ENCODE data around the gene SECISBP2. TPM values are rescaled to one million over a fixed set of nuclear protein-coding genes. Genes with fewer than 3 reads are reported as not detected.

The SECISBP2 gene
- total RNA-seq, 1 donor from 2014 or later = 118 TPM

DNA sequence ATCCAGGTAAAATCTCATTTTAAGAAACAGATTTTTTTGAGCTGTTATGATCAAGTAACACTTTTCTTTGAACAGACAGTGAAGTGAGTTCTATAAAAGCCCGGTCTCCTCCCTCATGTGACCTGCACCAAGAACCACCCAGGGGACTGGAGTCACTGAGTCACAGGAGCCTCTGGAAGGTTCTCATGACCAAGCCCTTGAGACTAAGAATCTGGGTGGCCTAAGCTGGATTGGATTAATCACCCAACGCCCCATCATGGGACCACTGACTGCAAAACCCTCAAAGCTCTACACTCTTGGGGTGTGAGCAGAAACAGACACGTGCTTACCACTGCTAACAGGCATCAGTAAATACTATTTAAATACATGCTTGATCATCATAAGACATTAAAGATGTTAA is 48.4 kb downstream of the SECISBP2 start:
- DNase-seq (ENCODE audit: low spot score) = no peak
- Mint-ChIP-seq H3K27me3 (ENCODE audit: insufficient read depth, low read depth) (no peaks in the 10 kb centered on the region), H3K36me3 (peaks cover 4% of the 10 kb centered on the region), H3K9me3 (no peaks in the 10 kb centered on the region), H3K27ac (no peak overlapping the region), H3K4me3 (no peak overlapping the region), H3K4me1 (no peaks in the 10 kb centered on the region)
- Histone ChIP-seq H3K27me3 (no peaks in the 10 kb centered on the region), H3K79me2 (ENCODE audit: low read depth) (no peaks in the 10 kb centered on the region), H3K4me2 (no peak overlapping the region), H3K27ac (no peak overlapping the region), H3K9ac (no peak overlapping the region), H3K9me3 (ENCODE audit: low read depth) (no peaks in the 10 kb centered on the region), H3K4me1 (no peaks in the 10 kb centered on the region), H3F3A (ENCODE audit: low read depth) (no peaks in the 10 kb centered on the region), H3K4me3 (no peak overlapping the region), H2AFZ (replicated peaks) (no peak overlapping the region), H4K20me1 (ENCODE audit: low read depth) (no peaks in the 10 kb centered on the region), H3K36me3 (no peaks in the 10 kb centered on the region)
- no peak for TF ChIP-seq EZH2 (IDR thresholded peaks at IDR 0.05)
- no peak for TF ChIP-seq EZH2phosphoT487 (IDR thresholded peaks at IDR 0.05)
- TF ChIP-seq, protein P1, sequence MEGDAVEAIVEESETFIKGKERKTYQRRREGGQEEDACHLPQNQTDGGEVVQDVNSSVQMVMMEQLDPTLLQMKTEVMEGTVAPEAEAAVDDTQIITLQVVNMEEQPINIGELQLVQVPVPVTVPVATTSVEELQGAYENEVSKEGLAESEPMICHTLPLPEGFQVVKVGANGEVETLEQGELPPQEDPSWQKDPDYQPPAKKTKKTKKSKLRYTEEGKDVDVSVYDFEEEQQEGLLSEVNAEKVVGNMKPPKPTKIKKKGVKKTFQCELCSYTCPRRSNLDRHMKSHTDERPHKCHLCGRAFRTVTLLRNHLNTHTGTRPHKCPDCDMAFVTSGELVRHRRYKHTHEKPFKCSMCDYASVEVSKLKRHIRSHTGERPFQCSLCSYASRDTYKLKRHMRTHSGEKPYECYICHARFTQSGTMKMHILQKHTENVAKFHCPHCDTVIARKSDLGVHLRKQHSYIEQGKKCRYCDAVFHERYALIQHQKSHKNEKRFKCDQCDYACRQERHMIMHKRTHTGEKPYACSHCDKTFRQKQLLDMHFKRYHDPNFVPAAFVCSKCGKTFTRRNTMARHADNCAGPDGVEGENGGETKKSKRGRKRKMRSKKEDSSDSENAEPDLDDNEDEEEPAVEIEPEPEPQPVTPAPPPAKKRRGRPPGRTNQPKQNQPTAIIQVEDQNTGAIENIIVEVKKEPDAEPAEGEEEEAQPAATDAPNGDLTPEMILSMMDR (IDR thresholded peaks at IDR 0.05) = no peak

DNA sequence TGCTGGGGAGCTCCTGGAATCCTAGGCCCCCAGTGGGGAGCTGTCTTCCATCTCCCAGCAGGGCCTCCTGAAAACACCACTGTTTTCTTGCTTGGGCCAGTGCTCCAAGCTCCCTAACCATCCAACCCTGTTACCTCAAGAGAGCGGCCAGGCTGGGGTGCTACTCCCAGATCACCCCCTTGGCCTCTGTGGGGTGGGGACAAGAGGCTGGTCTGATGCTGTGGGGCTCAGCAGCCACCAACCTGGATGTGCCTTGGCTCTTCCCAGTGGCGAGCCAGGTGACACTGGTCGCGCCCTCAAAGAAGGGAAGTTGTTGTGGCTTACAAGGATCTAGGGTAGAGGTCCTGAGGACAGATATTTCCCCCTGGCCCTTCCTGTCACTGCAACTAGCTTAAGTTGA is 49.0 kb downstream of the SECISBP2 start:
- H3K79me2 ChIP-seq (ENCODE audit: low read depth) = no peaks in the 10 kb centered on the region
- Mint-ChIP-seq H3K9me3 (no peaks in the 10 kb centered on the region), H3K36me3 (peaks cover 3% of the 10 kb centered on the region), H3K4me1 (no peaks in the 10 kb centered on the region), H3K27me3 (ENCODE audit: insufficient read depth, low read depth) (no peaks in the 10 kb centered on the region), H3K27ac (no peak overlapping the region), H3K4me3 (no peak overlapping the region)
- H3K36me3 ChIP-seq = no peaks in the 10 kb centered on the region
- H2AFZ ChIP-seq (replicated peaks) = no peak overlapping the region
- no peak overlapping the region for H3K27ac ChIP-seq
- DNase-seq (ENCODE audit: low spot score) = no peak
- no peaks in the 10 kb centered on the region for H4K20me1 ChIP-seq (ENCODE audit: low read depth)
- no peak for TF ChIP-seq EZH2 (IDR thresholded peaks at IDR 0.05)
- TF ChIP-seq EZH2phosphoT487 (IDR thresholded peaks at IDR 0.05) = no peak
- TF ChIP-seq, protein P1 (IDR thresholded peaks at IDR 0.05) = no peak
- H3F3A ChIP-seq (ENCODE audit: low read depth) = no peaks in the 10 kb centered on the region
- H3K9me3 ChIP-seq (ENCODE audit: low read depth) = no peaks in the 10 kb centered on the region
- no peak overlapping the region for H3K4me3 ChIP-seq
- no peak overlapping the region for H3K9ac ChIP-seq
- H3K27me3 ChIP-seq = no peaks in the 10 kb centered on the region
- H3K4me1 ChIP-seq = no peaks in the 10 kb centered on the region
- no peak overlapping the region for H3K4me2 ChIP-seq

- TF ChIP-seq EZH2phosphoT487 (IDR thresholded peaks at IDR 0.05) (no peak), EZH2 (IDR thresholded peaks at IDR 0.05) (no peak)
- TF ChIP-seq, protein P1 (IDR thresholded peaks at IDR 0.05) = no peak
- no peaks in the 10 kb centered on the region for H3K9me3 ChIP-seq (ENCODE audit: low read depth)
- H4K20me1 ChIP-seq (ENCODE audit: low read depth) = no peaks in the 10 kb centered on the region
- no peak overlapping the region for H3K4me3 ChIP-seq
- no peak overlapping the region for H3K27ac Mint-ChIP-seq
- H3K4me1 Mint-ChIP-seq = no peaks in the 10 kb centered on the region
- no peak overlapping the region for H2AFZ ChIP-seq (replicated peaks)
- H3K27me3 Mint-ChIP-seq (ENCODE audit: insufficient read depth, low read depth) = no peaks in the 10 kb centered on the region
- peaks cover 3% of the 10 kb centered on the region for H3K36me3 Mint-ChIP-seq
- no peak overlapping the region for H3K4me2 ChIP-seq
- H3K4me3 Mint-ChIP-seq = no peak overlapping the region
- H3K36me3 ChIP-seq = no peaks in the 10 kb centered on the region
- no peaks in the 10 kb centered on the region for H3F3A ChIP-seq (ENCODE audit: low read depth)
- no peak overlapping the region for H3K27ac ChIP-seq
- no peaks in the 10 kb centered on the region for H3K27me3 ChIP-seq
- H3K79me2 ChIP-seq (ENCODE audit: low read depth) = no peaks in the 10 kb centered on the region
- no peak for DNase-seq (ENCODE audit: low spot score)
- H3K4me1 ChIP-seq = no peaks in the 10 kb centered on the region
- no peak overlapping the region for H3K9ac ChIP-seq
- no peaks in the 10 kb centered on the region for H3K9me3 Mint-ChIP-seq
Observed at GRCh38 chr9:89367726-89368437, 49.6 kb downstream of the SECISBP2 start.
